Measurements from ENCODE around the gene NAALADL2. TPM values are rescaled to one million over a fixed set of nuclear protein-coding genes. Genes with fewer than 3 reads are reported as not detected.

Gene NAALADL2
- total RNA-seq, 1 donor from 2014 or later = 2.9 TPM

GRCh38 chr3:175279457-175279856 is 420.3 kb downstream of the NAALADL2 start:
- H3K4me3 ChIP-seq (ENCODE audit: low read depth, low read length) = no peak overlapping the region
- TF ChIP-seq, protein P1, sequence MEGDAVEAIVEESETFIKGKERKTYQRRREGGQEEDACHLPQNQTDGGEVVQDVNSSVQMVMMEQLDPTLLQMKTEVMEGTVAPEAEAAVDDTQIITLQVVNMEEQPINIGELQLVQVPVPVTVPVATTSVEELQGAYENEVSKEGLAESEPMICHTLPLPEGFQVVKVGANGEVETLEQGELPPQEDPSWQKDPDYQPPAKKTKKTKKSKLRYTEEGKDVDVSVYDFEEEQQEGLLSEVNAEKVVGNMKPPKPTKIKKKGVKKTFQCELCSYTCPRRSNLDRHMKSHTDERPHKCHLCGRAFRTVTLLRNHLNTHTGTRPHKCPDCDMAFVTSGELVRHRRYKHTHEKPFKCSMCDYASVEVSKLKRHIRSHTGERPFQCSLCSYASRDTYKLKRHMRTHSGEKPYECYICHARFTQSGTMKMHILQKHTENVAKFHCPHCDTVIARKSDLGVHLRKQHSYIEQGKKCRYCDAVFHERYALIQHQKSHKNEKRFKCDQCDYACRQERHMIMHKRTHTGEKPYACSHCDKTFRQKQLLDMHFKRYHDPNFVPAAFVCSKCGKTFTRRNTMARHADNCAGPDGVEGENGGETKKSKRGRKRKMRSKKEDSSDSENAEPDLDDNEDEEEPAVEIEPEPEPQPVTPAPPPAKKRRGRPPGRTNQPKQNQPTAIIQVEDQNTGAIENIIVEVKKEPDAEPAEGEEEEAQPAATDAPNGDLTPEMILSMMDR (conservative IDR thresholded peaks at IDR 0.05; ENCODE audit: low read depth, low read length) = no peak
- no peak for DNase-seq (ENCODE audit: low read depth)

GRCh38 chr3:175279911-175280310 is 420.8 kb downstream of the NAALADL2 start:
- H3K4me3 ChIP-seq (ENCODE audit: low read depth, low read length) = no peak overlapping the region
- TF ChIP-seq, protein P1 (conservative IDR thresholded peaks at IDR 0.05; ENCODE audit: low read depth, low read length) = no peak
- DNase-seq (ENCODE audit: low read depth) = no peak

DNA sequence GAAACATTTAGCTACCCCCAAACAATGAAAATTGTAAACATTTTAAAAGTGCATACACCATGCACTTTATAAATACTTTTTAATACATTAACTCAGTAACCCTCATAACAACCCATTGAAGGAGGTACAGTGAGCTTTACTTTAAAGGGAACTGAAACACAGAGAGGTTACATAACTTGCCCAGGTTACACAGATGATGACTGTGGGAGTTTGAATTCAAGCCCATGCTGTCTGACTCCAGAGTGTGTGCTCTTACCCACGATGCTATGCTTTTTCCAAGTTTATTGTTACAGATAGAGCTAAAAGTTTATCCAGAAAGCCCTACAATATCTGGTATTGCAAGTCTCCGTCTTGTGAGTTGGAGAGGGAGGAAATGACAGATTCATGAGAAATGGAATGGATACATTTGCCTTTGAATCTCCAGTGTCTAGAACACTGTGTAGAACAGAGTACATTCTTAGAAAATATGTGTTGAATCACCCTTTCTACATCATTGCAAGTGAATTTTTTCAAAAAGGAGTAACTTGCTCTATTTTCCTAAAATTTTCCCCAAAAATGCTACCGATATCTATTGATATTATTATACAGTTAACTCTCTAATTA is 428.3 kb downstream of the NAALADL2 start:
- no peak overlapping the region for H3K4me3 ChIP-seq (ENCODE audit: low read depth, low read length)
- TF ChIP-seq, protein P1 (conservative IDR thresholded peaks at IDR 0.05; ENCODE audit: low read depth, low read length) = no peak
- no peak for DNase-seq (ENCODE audit: low read depth)

- H3K4me3 ChIP-seq (ENCODE audit: low read depth, low read length) = no peak overlapping the region
- TF ChIP-seq, protein P1 (conservative IDR thresholded peaks at IDR 0.05; ENCODE audit: low read depth, low read length) = no peak
- no peak for DNase-seq (ENCODE audit: low read depth)
These were observed 429.5 kb downstream of the NAALADL2 start for GRCh38 chr3:175288621-175289020.

DNA sequence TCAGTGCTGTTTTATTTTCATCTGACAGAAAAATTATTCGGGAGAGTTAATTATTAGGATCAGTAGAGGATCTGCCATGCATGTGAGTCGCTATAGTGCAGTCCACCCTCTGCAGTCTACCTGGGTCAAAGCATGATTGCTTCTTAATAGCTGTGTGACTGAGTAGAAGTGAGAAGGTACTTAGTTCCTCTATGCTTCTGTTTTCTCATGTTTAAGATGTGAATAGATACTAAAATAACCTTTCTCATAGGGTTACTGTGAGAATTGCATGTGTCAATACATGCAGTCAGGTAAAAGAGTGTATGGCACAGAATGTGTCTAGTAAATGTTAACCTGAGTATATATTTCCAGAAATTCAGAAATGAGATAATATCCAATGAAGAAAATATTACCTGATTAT is 435.7 kb downstream of the NAALADL2 start:
- H3K4me3 ChIP-seq (ENCODE audit: low read depth, low read length) = no peak overlapping the region
- TF ChIP-seq, protein P1 (conservative IDR thresholded peaks at IDR 0.05; ENCODE audit: low read depth, low read length) = no peak
- DNase-seq (ENCODE audit: low read depth) = no peak

GRCh38 chr3:175295248-175296130 is 436.4 kb downstream of the NAALADL2 start:
- H3K4me3 ChIP-seq (ENCODE audit: low read depth, low read length) = no peak overlapping the region
- TF ChIP-seq, protein P1 (conservative IDR thresholded peaks at IDR 0.05; ENCODE audit: low read depth, low read length) = no peak
- no peak for DNase-seq (ENCODE audit: low read depth)

Measured in epithelial cell of proximal tubule (primary cell).